ENCODE data around the gene MLLT6. TPM values are rescaled to one million over a fixed set of nuclear protein-coding genes. Genes with fewer than 3 reads are reported as not detected.

The MLLT6 gene
- total RNA-seq, 1 donor from 2014 or later, result 59.8 TPM

- Mint-ChIP-seq H3K4me3 (ENCODE audit: unreplicated experiment) (no peak overlapping the region), H3K27me3 (ENCODE audit: unreplicated experiment) (peaks cover 15% of the 10 kb centered on the region), H3K9me3 (ENCODE audit: unreplicated experiment) (peaks cover 6% of the 10 kb centered on the region), H3K4me1 (ENCODE audit: low read depth, unreplicated experiment) (peaks cover 3% of the 10 kb centered on the region), H3K36me3 (ENCODE audit: unreplicated experiment) (no peaks in the 10 kb centered on the region), H3K27ac (ENCODE audit: unreplicated experiment) (no peak overlapping the region)
- DNase-seq, result peak; percentile 86
- TF ChIP-seq, protein P1, sequence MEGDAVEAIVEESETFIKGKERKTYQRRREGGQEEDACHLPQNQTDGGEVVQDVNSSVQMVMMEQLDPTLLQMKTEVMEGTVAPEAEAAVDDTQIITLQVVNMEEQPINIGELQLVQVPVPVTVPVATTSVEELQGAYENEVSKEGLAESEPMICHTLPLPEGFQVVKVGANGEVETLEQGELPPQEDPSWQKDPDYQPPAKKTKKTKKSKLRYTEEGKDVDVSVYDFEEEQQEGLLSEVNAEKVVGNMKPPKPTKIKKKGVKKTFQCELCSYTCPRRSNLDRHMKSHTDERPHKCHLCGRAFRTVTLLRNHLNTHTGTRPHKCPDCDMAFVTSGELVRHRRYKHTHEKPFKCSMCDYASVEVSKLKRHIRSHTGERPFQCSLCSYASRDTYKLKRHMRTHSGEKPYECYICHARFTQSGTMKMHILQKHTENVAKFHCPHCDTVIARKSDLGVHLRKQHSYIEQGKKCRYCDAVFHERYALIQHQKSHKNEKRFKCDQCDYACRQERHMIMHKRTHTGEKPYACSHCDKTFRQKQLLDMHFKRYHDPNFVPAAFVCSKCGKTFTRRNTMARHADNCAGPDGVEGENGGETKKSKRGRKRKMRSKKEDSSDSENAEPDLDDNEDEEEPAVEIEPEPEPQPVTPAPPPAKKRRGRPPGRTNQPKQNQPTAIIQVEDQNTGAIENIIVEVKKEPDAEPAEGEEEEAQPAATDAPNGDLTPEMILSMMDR (IDR thresholded peaks at IDR 0.05; ENCODE audit: partially characterized antibody, unreplicated experiment), result peak; percentile 87
These were observed 28.2 kb upstream of the MLLT6 start for GRCh38 chr17:38676706-38677504.

GRCh38 chr17:38677819-38678218 lies 27.3 kb upstream of the MLLT6 start:
- DNase-seq, result no peak
- Mint-ChIP-seq H3K9me3 (ENCODE audit: unreplicated experiment) (peaks cover 4% of the 10 kb centered on the region), H3K27me3 (ENCODE audit: unreplicated experiment) (peaks cover 9% of the 10 kb centered on the region), H3K4me3 (ENCODE audit: unreplicated experiment) (no peak overlapping the region), H3K4me1 (ENCODE audit: low read depth, unreplicated experiment) (peaks cover 2% of the 10 kb centered on the region), H3K36me3 (ENCODE audit: unreplicated experiment) (no peaks in the 10 kb centered on the region), H3K27ac (ENCODE audit: unreplicated experiment) (no peak overlapping the region)
- TF ChIP-seq, protein P1 (IDR thresholded peaks at IDR 0.05; ENCODE audit: partially characterized antibody, unreplicated experiment), result no peak

DNA sequence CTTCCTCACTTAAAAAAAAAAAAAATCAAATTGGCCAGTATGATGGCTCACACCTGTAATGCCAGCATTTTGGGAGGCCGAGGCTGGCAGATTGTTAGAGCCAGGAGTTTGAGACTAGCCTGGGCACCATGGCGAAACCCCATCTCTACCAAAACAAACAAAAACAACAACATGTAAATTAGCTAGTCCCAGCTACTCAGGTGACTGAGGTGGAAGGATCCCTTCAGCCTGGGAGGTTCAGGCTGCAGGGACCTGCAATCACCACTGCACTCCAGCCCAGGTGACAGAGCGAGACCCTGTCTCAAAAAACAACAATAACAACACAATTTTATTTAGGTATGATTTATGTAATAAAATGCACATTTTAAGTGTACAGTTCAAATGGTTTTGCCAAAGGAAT lies 24.0 kb upstream of the MLLT6 start:
- Mint-ChIP-seq H3K4me3 (ENCODE audit: unreplicated experiment) (no peak overlapping the region), H3K27me3 (ENCODE audit: unreplicated experiment) (peaks cover 5% of the 10 kb centered on the region), H3K4me1 (ENCODE audit: low read depth, unreplicated experiment) (peaks cover 4% of the 10 kb centered on the region), H3K27ac (ENCODE audit: unreplicated experiment) (no peak overlapping the region), H3K9me3 (ENCODE audit: unreplicated experiment) (peaks cover 3% of the 10 kb centered on the region), H3K36me3 (ENCODE audit: unreplicated experiment) (no peaks in the 10 kb centered on the region)
- no peak for DNase-seq
- TF ChIP-seq, protein P1 (IDR thresholded peaks at IDR 0.05; ENCODE audit: partially characterized antibody, unreplicated experiment), result no peak

DNA sequence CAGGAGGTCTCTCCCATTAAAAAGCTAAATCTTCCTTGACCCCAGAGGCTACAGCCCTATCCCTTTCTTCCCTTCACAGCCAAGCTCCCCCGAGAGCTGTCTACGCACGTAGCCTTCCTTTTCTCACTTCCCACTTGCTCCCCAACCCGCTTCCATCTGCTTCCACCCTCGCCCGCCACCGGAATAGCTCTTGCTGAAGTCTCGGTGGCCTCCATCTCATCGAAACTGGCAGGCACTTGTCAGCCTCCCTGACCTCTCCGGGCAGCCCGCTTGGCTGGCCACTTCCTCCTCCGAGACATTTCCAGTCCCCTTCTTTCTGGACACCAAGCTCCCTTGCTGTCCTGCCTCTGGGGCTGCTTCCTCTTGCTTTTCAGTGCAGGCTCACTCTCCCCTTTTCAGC lies 19.6 kb upstream of the MLLT6 start:
- TF ChIP-seq, protein P1 (IDR thresholded peaks at IDR 0.05; ENCODE audit: partially characterized antibody, unreplicated experiment), result no peak
- H3K9me3 Mint-ChIP-seq (ENCODE audit: unreplicated experiment), result peaks cover 4% of the 10 kb centered on the region
- no peak overlapping the region for H3K27ac Mint-ChIP-seq (ENCODE audit: unreplicated experiment)
- H3K4me1 Mint-ChIP-seq (ENCODE audit: low read depth, unreplicated experiment), result peaks cover 11% of the 10 kb centered on the region
- H3K27me3 Mint-ChIP-seq (ENCODE audit: unreplicated experiment), result peaks cover 8% of the 10 kb centered on the region
- DNase-seq, result no peak
- no peaks in the 10 kb centered on the region for H3K36me3 Mint-ChIP-seq (ENCODE audit: unreplicated experiment)
- H3K4me3 Mint-ChIP-seq (ENCODE audit: unreplicated experiment), result no peak overlapping the region

GRCh38 chr17:38687286-38687685 lies 17.8 kb upstream of the MLLT6 start:
- no peak for DNase-seq
- Mint-ChIP-seq H3K27me3 (ENCODE audit: unreplicated experiment) (peaks cover 15% of the 10 kb centered on the region), H3K36me3 (ENCODE audit: unreplicated experiment) (no peaks in the 10 kb centered on the region), H3K27ac (ENCODE audit: unreplicated experiment) (no peak overlapping the region), H3K4me3 (ENCODE audit: unreplicated experiment) (no peak overlapping the region), H3K9me3 (ENCODE audit: unreplicated experiment) (peaks cover 9% of the 10 kb centered on the region), H3K4me1 (ENCODE audit: low read depth, unreplicated experiment) (peaks cover 16% of the 10 kb centered on the region)
- TF ChIP-seq, protein P1 (IDR thresholded peaks at IDR 0.05; ENCODE audit: partially characterized antibody, unreplicated experiment), result no peak

Data from glutamatergic neuron (in vitro differentiated cells).